ENCODE measurements around the gene NRG3. TPM values are rescaled to one million over a fixed set of nuclear protein-coding genes. Genes with fewer than 3 reads are reported as not detected.

NRG3 gene
- total and polyA plus RNA-seq, 2 of the 8 experiments (the other 6 are each of a cell fraction or from before 2014, with no cell fraction given) = 4.2 to 5.0 TPM

DNA sequence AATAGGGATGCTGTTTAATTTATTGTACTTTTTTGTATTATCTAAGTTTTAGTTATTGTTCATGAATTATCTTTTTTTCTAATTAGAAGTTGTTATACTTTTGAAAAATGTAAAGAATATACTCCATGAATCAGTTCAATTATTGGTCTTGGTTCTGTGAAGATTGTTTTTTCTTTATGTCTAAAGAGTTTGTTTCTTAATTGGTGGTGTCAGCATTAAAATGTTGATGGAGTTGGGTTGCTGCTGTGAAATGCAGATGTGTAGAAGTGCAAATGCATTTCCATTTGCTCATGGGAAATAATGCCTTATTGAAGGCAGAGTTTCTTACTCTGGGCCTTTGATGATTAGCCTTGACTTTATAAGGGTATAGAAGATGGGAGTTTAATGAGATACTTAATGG lies 11.9 kb downstream of the NRG3 start (continued):
- TF ChIP-seq POLR2A (IDR thresholded peaks at IDR 0.05; ENCODE audit: control extremely low read depth in 1 of 2, low read depth in 2 of 2, low read length in 2 of 2) = no peak
- no peak for TF ChIP-seq TEAD4 (IDR thresholded peaks at IDR 0.05; ENCODE audit: low read depth, low read length)
- no peak for TF ChIP-seq JUND (IDR thresholded peaks at IDR 0.05; ENCODE audit: low read length)
